Hypothalamus (tissue), 51 donors: ENCODE data around the gene KIAA0319L.

ENCODE experiments used
- DNase-seq, 51 donors: peaks; one replicate each; lab custom pipeline; 2025; lab: John Stamatoyannopoulos, UW

The KIAA0319L gene

DNA sequence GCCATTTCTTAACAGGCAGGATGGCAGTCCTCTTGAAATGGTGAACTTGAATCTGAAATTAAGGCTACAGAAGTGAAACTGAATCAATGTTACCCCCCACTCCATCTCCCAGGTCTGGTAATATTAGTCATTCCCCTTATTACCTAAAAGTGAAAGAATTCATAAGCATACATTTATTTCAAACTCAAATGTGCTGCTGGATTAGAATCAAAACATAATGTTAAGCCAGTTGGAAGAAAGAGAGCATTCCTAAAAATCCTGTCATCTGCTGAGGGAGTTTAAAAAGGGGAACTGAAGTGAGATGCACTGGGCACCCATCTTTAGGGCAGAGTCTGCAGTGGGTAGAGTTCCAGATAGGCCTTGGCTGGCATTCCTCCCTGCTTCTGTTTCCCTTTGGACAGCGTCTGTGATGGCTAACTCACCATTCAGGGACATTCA lies 17.4 kb downstream of the KIAA0319L start:
- peak in 6 of 51 donors; percentile 6 to 21 (median 14) for DNase-seq

DNA sequence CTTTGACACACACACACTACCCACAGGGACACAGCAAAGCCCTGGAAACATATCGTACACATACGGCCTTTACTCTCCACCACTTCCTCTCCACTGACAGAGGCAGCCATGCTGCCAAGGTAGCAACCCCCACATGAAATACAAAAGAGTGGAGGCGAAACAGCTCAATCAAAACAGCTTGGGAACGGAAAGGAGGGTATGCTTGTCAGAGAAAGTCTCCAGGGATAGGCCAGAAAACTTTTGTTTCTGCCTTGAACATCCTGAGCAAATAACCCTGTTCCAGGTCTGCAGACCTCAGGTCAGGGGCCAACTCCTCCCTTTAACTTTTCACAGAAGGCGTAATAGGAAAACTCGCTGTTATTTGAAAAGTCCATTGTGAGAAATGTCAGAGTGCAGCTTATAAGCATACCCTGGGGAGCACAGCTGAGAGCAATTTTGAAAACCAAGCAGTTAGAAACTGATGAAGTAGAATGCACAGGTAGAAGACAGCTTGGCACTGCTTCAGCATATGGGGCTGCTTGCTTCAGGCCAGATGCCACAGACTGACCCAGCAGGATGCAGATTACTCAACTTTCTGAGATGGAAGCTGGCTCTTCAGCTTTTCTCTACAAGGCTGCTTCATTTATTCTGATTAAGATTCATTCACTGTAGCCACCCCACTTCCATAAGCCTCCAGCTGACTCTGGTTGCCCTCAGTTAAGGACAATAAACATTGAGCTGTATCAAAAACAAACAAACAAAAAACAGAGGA lies 18.0 kb downstream of the KIAA0319L start:
- peak in 1 of 51 donors; percentile 21 for DNase-seq

DNA sequence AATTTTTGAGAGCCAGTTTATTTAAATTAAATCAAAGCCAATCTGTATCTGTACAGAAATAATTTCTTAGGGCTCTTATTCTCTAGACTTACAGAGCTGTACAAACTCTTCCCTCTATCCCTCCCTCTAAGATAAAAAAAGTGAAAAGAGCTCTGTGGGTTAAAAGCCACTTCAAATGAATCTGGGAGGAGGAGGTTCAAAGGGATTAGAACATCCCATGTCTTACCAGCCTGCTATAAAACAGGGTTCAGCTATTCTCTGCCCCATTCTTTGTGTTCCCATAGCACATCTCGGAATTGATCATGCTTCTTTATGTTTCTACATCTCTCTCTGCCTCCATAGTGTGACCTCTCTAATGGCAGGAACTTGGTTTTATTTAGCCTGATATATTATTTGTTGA lies 19.4 kb downstream of the KIAA0319L start:
- peak in 1 of 51 donors; percentile 9 for DNase-seq

DNA sequence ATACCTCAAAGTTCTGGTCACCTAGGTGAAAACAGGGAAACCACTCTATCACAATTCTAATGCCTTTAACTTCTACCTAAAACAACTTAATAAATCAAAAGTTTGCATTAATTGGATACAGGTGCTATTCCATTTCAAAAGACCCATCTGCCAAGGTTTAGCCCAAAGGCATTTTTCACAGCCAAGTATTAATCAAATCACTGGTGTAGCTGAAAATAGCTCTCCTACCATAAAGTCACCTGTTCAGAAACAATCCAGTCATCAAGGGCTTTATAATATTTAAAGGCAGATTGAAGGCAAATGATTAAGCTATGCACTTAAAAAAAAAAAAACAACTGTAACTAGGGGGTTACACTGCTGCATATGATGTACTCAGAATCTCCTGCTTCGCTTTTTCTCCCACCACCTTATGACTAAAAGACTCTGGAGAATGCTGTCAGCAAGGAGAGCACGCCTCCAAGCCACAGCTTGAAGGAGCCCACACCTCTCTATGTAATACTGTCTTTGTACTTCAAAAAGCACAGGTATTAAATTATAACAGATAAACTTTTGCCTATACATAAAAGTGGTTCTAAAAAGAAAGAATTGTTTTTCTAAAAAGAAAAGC lies 20.5 kb downstream of the KIAA0319L start:
- peak in 2 of 51 donors; percentile 7 to 36 for DNase-seq

DNA sequence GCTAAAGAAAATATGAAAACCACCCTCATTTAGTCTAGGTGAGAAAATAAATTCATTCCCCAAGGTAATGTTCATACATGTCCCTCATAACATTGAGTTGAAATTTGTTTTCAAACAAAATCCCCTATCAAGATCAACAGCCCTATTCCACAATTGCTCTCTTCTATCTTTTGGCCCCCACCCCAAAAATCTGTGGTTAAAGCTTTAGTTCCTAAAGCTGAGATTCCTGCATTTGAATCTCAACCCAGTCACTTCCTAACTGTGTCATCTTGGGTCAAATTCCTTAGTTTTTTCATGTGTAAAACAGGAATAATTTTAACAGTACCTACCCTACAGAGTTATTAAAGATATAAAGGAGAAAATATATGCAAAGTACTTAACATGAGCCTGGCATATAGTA lies 22.0 kb downstream of the KIAA0319L start:
- no peak for DNase-seq

DNA sequence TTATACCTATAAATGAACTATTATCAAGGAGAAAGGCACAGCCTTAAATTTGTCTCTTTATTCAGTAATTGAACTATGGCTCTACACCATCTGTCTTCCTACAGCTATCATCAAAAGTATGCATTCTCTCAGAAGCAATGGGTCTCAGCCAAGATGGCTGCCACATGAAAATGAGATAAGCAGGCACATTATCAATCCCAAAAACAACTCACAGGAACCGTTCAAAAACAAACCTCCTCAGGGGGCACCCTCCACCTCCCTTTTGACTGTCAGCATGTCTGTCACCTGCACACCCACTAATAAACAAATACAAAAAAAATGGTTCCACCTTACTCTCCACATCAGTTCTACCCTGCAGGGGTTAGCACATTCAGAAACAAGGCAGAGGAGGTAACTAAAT lies 23.6 kb downstream of the KIAA0319L start:
- DNase-seq, result no peak

DNA sequence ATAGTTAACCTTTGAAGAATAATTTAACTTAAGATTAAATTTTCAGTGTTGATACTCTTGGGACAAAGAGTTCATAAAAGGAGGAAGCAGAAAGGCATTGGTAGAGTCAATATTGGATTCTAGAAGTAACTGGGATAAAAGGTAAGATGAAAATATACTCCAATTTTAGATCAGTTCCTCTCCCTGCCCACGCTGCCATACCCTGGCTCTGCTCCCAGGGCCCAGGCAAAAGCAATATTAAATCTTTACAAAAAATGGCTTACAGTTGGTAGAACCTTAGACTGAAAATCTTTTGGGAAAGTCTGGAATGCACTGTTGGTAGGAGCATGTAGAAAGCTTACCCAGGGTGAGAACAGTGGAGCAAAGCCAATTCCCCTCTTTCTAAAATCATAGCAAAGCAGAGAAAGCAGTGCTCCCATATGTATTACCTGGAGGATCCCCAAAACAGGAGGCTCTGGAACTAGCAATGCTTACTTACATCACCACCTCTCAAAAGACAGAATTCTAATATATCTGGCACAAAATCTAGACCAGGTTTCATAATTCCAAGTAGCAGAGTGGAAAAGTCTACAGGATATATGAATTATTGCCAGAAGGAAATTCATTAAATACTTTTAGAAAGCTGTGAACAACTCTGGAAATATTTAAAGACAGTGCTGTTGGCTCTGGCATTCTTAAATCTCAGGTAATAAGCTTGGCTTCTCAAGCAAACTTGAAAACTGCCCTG lies 24.5 kb downstream of the KIAA0319L start:
- peak in 1 of 51 donors; percentile 11 for DNase-seq

DNA sequence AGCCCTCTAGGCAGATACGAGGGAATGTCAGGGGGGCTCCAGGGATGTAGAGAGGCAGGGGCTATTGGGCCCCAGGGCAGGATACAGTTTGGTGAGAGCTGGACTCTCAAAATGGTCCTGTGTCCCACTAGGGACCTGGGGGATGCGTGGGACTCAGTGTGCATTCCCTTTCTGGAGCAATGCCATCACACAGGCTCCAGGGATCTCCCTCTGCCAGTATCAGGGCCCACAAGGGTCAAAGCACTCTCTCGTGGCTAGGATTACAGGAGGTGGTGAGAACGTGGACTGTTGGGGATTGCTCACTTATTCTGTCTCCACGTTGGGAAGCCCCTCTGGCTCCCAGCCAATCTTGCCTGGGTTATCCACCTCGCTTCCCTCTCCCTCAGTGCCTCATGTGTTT lies 25.8 kb downstream of the KIAA0319L start:
- DNase-seq, result no peak

DNA sequence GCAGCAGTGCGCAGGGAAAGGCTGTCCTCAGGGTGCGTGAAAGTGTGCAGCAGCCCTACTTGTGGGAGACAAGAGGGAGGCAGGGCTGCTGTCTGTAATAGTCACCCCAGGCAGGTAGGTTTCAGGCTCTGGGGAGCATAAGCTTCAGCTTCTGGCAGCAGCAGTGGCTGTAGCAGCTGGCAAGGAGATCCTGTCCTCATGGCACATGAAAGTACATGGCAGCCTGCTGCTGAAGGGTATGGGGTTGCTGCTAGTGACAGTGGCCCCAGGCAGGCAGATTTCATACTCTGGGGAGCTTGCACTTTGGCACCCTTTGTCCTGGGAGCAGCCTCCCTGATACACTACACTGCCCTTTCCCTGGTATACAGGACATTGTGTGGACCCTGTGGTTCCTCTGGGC lies 26.3 kb downstream of the KIAA0319L start:
- DNase-seq, result no peak

DNA sequence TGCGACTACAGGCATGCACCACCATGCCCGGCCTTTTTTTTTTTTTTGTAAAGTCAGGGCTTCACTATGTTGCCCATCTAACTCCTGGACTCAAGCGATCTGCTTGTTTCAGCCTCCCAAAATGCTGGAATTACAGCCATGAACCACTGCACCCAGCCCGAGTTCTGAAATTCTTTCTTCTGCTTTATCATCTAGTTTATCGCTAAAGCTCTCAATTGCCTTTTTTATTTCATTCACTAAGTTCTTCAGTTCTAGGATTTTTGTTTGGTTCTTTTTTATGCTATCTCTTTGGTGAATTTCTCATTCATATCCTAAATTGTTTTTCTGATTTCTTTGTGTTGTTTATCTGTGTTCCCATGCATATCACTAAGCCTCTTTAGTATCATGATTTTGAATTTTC lies 27.0 kb downstream of the KIAA0319L start:
- no peak for DNase-seq

DNA sequence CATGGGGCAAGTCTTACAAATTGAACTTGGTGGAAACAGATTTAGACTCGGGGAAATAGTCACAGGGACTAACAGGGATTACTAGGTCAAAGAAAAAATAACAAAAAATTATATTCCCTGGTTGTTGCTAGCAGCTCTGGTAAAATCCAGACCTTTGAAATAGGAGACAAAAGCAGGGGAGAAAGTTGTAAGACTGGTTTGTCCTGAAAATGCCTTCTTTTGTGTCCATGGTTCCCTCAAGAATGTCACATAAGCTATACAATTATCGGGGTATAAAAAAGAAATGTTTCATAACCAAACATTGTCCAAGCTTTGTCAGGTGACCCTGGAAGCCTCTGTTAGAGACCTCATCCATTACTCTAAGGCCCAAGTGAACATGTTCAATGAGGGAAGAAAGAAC lies 33.1 kb downstream of the KIAA0319L start:
- DNase-seq, result no peak

DNA sequence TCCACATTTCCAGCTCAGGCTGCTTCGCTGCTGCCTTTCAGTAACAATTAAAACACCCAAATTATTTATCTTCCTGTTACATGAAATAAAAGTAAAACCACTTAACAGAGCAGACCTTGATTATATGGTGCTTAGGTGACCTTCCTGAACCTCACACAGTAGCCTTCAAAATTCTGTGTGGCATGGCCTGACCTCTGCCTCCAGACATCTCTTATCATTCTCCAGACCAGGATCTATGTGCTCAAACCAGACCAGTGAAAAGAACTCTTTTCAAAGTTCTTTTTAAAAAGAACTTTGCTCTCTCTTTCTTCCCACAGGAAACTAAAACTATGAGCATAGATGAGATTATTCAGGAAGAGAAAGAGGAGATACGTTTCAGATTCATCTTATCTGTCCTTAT lies 37.8 kb downstream of the KIAA0319L start:
- DNase-seq, result no peak

DNA sequence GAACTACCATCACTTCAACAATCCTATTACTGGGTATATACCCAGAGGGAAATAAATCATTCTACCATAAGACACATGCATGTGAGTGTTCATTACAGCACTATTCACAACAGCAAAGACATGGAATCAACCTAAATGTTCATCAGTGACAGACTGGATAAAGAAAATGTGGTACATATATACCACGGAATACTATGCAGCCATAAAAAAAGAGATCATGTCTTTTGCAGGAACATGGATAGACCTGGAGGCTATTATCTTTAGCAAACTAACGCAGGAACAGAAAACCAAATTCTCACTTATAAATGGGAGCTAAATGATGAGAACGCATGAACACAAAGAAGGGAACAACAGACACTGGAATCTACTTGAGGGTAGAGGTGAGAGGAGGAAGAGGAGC lies 39.0 kb downstream of the KIAA0319L start:
- no peak for DNase-seq

DNA sequence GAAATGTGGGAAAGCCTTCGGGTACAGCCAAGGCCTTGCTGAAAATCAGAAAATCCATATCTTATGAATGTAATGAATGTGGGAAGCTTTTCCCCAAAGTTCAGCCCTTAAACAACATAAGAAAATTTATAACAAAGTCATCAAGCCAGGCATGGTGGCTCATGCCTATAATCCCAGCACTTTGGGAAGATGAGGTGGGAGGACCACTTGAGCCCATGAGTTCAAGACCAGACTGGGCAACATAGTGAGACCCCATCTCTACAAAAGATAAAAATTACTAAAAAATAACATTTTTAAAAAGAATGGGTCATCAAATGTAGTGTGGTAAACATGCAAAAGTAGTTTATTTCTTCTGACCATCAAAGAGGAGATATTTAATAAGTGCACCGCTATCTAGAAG lies 45.9 kb downstream of the KIAA0319L start:
- DNase-seq, result no peak

DNA sequence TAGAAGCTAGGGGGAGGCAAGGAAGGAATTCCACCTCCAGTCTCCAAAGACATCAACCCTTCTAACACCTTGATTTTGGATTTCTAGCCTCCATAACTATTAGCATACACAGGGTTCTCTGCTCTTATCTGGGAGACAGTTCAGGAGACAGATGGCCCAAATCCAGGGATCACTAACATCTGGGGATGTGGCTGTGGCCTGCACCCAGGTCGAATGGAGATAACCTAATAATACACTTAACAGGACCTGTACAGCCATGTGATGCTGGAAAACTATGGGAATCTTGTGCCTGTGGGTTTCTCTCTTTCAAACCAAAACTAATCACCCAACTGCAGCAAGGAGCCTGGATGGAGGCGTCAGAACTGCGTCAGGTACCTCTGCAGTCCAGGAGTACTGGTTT lies 47.6 kb downstream of the KIAA0319L start:
- DNase-seq, result no peak

DNA sequence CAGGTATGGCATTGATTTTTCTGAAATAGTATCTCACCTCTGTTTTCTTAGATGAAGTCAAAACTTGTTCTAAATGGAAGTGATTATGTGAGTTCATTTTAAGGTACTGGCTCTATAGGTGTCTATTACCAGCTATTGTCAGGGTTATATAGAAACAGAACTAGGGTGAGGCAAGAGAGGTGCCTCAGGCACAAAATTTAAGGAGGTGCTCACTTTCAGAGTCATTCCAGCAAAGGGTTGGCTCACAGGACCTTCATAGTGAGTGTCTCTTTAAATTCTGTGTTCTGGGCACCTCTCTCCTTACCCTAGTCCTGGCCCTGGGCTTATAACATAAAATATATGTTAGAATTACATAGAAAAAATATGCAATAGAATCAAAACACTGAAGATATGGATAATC lies 49.3 kb downstream of the KIAA0319L start:
- DNase-seq, result no peak

DNA sequence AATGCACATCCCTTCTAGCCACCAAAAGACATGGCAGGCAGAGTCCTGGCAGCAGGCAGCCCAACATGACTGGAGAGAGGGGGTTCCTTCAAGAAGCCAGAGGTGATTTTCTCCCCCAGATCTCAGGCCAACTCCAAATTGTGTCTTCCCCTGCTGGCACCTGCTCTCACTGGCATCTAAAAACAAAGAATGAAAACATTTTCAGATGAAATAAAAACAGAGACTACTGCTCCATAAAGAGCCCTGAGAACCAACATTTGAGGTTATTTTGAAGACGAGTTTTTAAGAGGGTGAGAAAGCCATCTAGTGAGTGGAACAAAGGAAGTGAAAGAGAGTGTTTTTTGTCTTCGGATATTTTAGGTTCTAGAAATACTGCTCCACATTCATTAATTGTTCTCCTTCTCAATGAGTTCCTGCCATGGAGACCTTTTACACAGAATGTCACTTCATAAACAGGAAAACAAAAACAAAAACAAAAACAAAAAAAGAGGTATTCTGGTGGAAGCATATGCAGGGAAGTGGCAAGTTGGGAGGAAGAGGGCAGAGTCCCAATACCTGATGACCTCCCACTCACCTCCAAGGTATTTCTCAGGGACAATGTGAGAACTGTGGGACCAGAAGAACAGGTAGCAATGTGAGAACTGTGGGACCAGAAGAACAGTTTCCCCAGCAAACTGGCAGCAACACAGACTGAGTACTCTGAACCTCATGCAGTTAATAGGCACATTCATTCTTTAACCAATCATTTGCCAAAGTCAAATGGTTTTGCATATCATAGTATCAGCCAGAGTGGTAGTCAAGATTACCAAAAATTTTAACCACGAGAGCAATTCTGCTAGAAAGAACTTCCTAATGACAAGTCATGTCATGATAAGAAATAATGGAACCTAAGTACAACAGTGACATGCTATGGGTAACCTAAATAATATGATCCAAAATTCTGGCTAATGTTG lies 50.0 kb downstream of the KIAA0319L start:
- no peak for DNase-seq

DNA sequence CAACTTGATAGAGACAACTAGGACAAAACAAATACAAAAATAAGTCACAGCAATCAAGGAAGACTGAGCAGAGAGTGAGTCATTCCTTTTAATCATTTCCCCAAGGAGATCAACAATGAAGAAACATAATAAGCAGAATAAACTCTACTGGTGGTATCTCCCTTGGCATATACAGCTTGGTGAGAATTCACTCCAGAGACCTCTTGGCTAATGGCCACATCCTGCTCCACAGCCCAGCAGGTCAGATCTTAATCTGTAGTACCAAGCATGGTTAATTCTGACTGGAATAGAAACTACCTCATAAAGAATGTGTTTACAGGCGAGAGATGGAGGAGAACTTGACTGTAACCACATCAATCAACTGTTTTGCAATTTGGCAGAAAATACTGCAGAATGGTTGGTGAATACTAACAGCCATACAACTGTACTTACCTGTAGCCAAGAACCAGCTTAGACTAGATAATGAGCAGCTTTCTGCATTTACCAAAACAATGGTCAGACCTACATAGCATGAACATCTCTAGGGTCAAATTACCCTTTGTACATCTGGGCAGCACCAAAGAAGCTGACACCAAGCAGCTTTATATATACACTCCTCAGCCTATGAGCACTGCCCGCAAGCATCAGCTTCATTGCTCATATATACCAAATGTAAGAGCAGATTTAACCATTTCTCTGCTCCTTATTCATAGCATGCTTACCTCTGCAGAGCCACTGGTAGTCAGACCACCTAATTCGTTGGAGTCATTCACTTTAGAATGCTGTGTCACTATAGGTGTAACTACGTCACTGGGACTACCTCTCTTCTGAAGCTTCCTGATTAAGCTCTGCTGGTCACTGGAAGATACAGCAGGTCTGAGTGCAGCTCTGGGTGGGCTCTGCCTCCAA lies 51.0 kb downstream of the KIAA0319L start:
- DNase-seq, result no peak

DNA sequence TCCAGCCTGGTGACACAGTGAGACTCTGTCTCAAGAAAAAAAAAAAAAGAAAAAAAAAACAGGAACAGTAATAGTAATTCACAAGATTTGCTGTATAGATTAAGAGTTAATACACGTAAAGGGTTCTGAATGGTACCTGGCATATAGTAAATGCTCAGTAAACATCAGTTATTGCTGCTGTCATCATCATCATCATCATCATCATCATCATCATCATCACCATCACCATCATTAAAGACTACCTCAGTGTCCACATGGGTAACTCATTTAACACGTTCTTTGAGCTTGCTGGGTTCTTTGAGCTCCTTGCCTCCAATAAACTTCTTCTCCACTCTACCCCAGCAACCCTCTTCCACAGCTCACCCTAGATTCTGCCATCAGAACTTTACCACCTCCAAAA lies 55.0 kb downstream of the KIAA0319L start:
- no peak for DNase-seq

DNA sequence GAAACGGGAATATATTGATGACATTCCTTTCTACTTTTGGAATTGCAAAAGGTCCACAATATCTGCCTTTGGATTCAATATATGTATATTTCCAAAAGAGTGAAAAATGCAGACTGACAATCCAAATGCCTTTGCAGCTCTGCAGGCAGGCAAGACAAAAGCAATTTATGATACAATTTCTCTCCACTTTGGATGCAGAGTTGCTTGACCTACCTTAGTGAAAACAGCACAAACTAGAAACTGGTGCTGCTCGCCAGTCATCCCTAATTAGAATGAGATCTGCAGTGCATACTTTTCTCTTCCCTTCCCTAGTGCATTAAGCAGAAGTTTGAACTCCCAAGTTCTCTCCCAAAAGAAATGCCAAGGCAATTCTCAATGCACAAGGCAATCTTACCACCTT lies 56.8 kb downstream of the KIAA0319L start:
- DNase-seq, result no peak
